Gastroesophageal sphincter (tissue), 3 donors: ENCODE results near the gene KLHL11.

Source experiments
- CTCF ChIP-seq, 4 experiments: fragments of 200-600 bp in 2 of 4; fragments of 450-650 bp in 2 of 4; sonication (generic) in 1 of 4; IDR thresholded peaks; one replicate each; pipeline ENCODE4 v1.5.1; 2017 to 2019; ENCODE audit warnings: antibody characterized with exemption in 4 of 4, mild to moderate bottlenecking in 2 of 4, moderate library complexity in 2 of 4
- POLR2A ChIP-seq, 2 donors: fragments of 450-650 bp; IDR thresholded peaks; one replicate each; pipeline ENCODE4 v1.6.1; 2017; ENCODE audit warnings: antibody characterized with exemption in 2 of 2, mild to moderate bottlenecking in 2 of 2, moderate library complexity in 1 of 2

GRCh38 chr17:41821776-41822175, 43.4 kb downstream of the KLHL11 start:
- no peak for TF ChIP-seq POLR2A (IDR thresholded peaks at IDR 0.05)
- no peak for TF ChIP-seq CTCF (IDR thresholded peaks at IDR 0.05)
